SK-N-SH (cell line): ENCODE data around the gene UBE2E1.

ENCODE experiments used
- CHD2 ChIP-seq: fragments of 150-350 bp; IDR thresholded peaks from 2 replicates; pipeline ENCODE4 v1.6.1; 2018; ENCODE audit warnings: low read length; ENCODE audit not compliant: partially characterized antibody
- CTCF ChIP-seq: fragments of 200-600 bp; sonication (generic); IDR thresholded peaks from 2 replicates; pipeline ENCODE4 v1.6.1; 2017; ENCODE audit warnings: antibody characterized with exemption, mild to moderate bottlenecking, moderate library complexity
- EZH2phosphoT487 ChIP-seq: fragments of 200-600 bp; sonication (generic); IDR thresholded peaks from 2 replicates; pipeline ENCODE4 v1.6.1; 2017; ENCODE audit warnings: low read depth, mixed run types, mild to moderate bottlenecking, antibody characterized with exemption, moderate library complexity, borderline replicate concordance
- MAX ChIP-seq: IDR thresholded peaks from 2 replicates; pipeline ENCODE4 v1.4.0; 2012; ENCODE audit warnings: low read depth
- POLR2AphosphoS5 ChIP-seq: IDR thresholded peaks from 2 replicates; pipeline ENCODE4 v1.6.1; 2012; ENCODE audit warnings: low read depth, low read length
- RAD21 ChIP-seq: IDR thresholded peaks from 2 replicates; pipeline ENCODE4 v1.6.1; 2012; ENCODE audit warnings: mild to moderate bottlenecking, low read length
- TAF1 ChIP-seq: IDR thresholded peaks from 2 replicates; pipeline ENCODE4 v1.6.1; 2012; ENCODE audit warnings: low read depth, mild to moderate bottlenecking, low read length, moderate library complexity, borderline replicate concordance
- TF ChIP-seq, protein P1 (sequence below): fragments of 150-350 bp; IDR thresholded peaks from 2 replicates; pipeline ENCODE4 v1.6.1; 2017; ENCODE audit warnings: antibody characterized with exemption, low read length, low read depth, borderline replicate concordance

- no peak for TF ChIP-seq CHD2
- TF ChIP-seq, protein P1, sequence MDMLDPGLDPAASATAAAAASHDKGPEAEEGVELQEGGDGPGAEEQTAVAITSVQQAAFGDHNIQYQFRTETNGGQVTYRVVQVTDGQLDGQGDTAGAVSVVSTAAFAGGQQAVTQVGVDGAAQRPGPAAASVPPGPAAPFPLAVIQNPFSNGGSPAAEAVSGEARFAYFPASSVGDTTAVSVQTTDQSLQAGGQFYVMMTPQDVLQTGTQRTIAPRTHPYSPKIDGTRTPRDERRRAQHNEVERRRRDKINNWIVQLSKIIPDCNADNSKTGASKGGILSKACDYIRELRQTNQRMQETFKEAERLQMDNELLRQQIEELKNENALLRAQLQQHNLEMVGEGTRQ: no peak
- TF ChIP-seq POLR2AphosphoS5: no peak
- TF ChIP-seq CTCF: no peak
- no peak for TF ChIP-seq RAD21
- TF ChIP-seq TAF1: no peak
- no peak for TF ChIP-seq MAX
- no peak for TF ChIP-seq EZH2phosphoT487
These were observed 38.1 kb downstream of the UBE2E1 start for GRCh38 chr3:23843869-23844268.
